Right ventricle myocardium inferior (tissue), 1 donor: ENCODE results near the gene CBR3. TPM values are rescaled to one million over a fixed set of nuclear protein-coding genes. Genes with fewer than 3 reads are reported as not detected.

Source experiments
- total RNA-seq: library from RNA; stranded (reverse); fragmentation: NEBNext Ultra II Directional; extraction: Animal tissue kit (Norgen Biotek cat#: 25700); gene quantifications from one replicate; pipeline ENCODE4 v1.2.1, GENCODE V29; 2021
- donor health status: DM: no; HTN: yes; CAD: no; lungs with severe emphysema.

The CBR3 gene
- total RNA-seq, 1 donor from 2014 or later = 2.5 TPM

Other genes with a start within 250 kb of the CBR3 start
- gene SETD4, start 74.6 kb upstream of the CBR3 start, total RNA-seq = 9.8 TPM
- gene CBR1, start 65.1 kb upstream of the CBR3 start, total RNA-seq = 28.5 TPM
- gene DOP1B, start 21.7 kb downstream of the CBR3 start, total RNA-seq = 17.9 TPM
- 21.6 TPM for gene MORC3, start 185.1 kb downstream of the CBR3 start, total RNA-seq